B cell (primary cell): ENCODE data around the gene BSND. TPM values are rescaled to one million over a fixed set of nuclear protein-coding genes. Genes with fewer than 3 reads are reported as not detected.
A peak's percentile ranks its signal among the peaks of the same experiment; 100 is the strongest.

Experiments used
- ATAC-seq: fragments of 200-7000 bp; cut with Tn5 transposase; one replicate; pipeline ENCODE4 v1.10.0; 2021; ENCODE audit warnings: low read depth, mild to moderate bottlenecking, moderate number of reproducible peaks, moderate library complexity
- CTCF ChIA-PET: fragments of 350-600 bp; sonication (Branson Sonifier 250); formaldehyde crosslinking; loops from one replicate; lab custom pipeline; 2021; ENCODE audit warnings: antibody characterized with exemption, inconsistent platforms; lab: Charles Lee
- POLR2A ChIA-PET: fragments of 350-600 bp; sonication (Branson Sonifier 250); formaldehyde crosslinking; loops from one replicate; lab custom pipeline; 2021; ENCODE audit warnings: antibody characterized with exemption; lab: Charles Lee
- DNase-seq: peaks from one replicate; pipeline ENCODE4 v3.0.0; 2013
- H2AFZ ChIP-seq: 2 replicates; pipeline ENCODE4 v1.6.1; 2012; ENCODE audit warnings: mild to moderate bottlenecking, low read depth, low read length; ENCODE audit not compliant: insufficient read depth, poor library complexity, severe bottlenecking
- H3K27ac ChIP-seq, 2 donors: 1 replicate in 1 of 2; 2 replicates in 1 of 2; pipeline ENCODE4 v1.5.1; 2012 to 2013; ENCODE audit warnings: low read length in 2 of 2, mild to moderate bottlenecking in 2 of 2, moderate library complexity in 1 of 2
- H3K27me3 ChIP-seq, 4 experiments: fragments of 200-600 bp in 1 of 4; sonication (generic) in 1 of 4; replicated peaks in 1 of 4; 1 replicate in 2 of 4; 2 replicates in 2 of 4; pipeline versions ENCODE4 v1.6.1 to v1.7.0; 2013 to 2016; ENCODE audit warnings: low read length in 3 of 4, mild to moderate bottlenecking in 2 of 4, mixed read lengths in 1 of 4, moderate library complexity in 1 of 4; ENCODE audit not compliant: insufficient read depth in 4 of 4, control insufficient read depth in 3 of 4; ENCODE audit errors: control extremely low read depth in 1 of 4
- H3K36me3 ChIP-seq, 2 experiments: replicated peaks in 1 of 2; 1 replicate in 1 of 2; 2 replicates in 1 of 2; pipeline versions ENCODE4 v1.6.1 to v1.7.1; 2013; ENCODE audit warnings: low read length in 1 of 2; ENCODE audit not compliant: insufficient read depth in 2 of 2, control insufficient read depth in 1 of 2; ENCODE audit errors: control extremely low read depth in 1 of 2, extremely low read depth in 1 of 2
- H3K4me1 ChIP-seq, 2 donors: fragments of 200-600 bp in 1 of 2; sonication (generic) in 1 of 2; 1 replicate in 1 of 2; 2 replicates in 1 of 2; pipeline versions ENCODE4 v1.5.1 to v1.6.1; 2013 to 2017; ENCODE audit warnings: low read length in 2 of 2; ENCODE audit not compliant: control insufficient read depth in 2 of 2, insufficient read depth in 2 of 2
- H3K4me2 ChIP-seq: replicated peaks from 2 replicates; pipeline ENCODE3; 2012; ENCODE audit warnings: mild to moderate bottlenecking, low read depth, low read length; ENCODE audit not compliant: poor library complexity, severe bottlenecking
- H3K4me3 ChIP-seq, 5 experiments: fragments of 200-600 bp in 1 of 5; sonication (generic) in 1 of 5; 1 replicate in 3 of 5; 2 replicates in 2 of 5; pipeline versions ENCODE4 v1.5.1 to v1.7.0; 2011 to 2016; ENCODE audit warnings: low read length in 4 of 5, mild to moderate bottlenecking in 4 of 5, low read depth in 2 of 5, control low read depth in 1 of 5, moderate library complexity in 1 of 5; ENCODE audit not compliant: insufficient read depth in 1 of 5; ENCODE audit errors: control extremely low read depth in 1 of 5, extremely low read depth in 1 of 5
- H3K79me2 ChIP-seq: fragments of 200-600 bp; sonication (generic); one replicate; pipeline ENCODE4 v1.6.0; 2016; ENCODE audit warnings: low read length; ENCODE audit not compliant: control insufficient read depth, insufficient read depth
- H3K9ac ChIP-seq: fragments of 200-600 bp; sonication (generic); 2 replicates; pipeline ENCODE4 v1.6.1; 2017; ENCODE audit warnings: mild to moderate bottlenecking, low read length, moderate library complexity
- H3K9me3 ChIP-seq, 3 donors: one replicate each; pipeline versions ENCODE4 v1.6.1 to v1.7.1; 2013; ENCODE audit warnings: low read length in 2 of 3; ENCODE audit not compliant: control insufficient read depth in 2 of 3, insufficient read depth in 1 of 3; ENCODE audit errors: control extremely low read depth in 1 of 3
- H4K20me1 ChIP-seq: 2 replicates; pipeline ENCODE4 v1.6.0; 2012; ENCODE audit warnings: mild to moderate bottlenecking, low read length; ENCODE audit not compliant: insufficient read depth, control insufficient read depth, poor library complexity, severe bottlenecking
- H3K27ac Mint-ChIP-seq: one replicate; pipeline ENCODE4 v1.8.0; 2021; ENCODE audit warnings: mixed read lengths
- H3K27me3 Mint-ChIP-seq: one replicate; pipeline ENCODE4 v1.8.0; 2021; ENCODE audit warnings: mixed read lengths
- H3K4me1 Mint-ChIP-seq: one replicate; pipeline ENCODE4 v1.8.0; 2021; ENCODE audit warnings: mixed read lengths
- H3K4me3 Mint-ChIP-seq: one replicate; pipeline ENCODE4 v1.8.0; 2021; ENCODE audit warnings: mixed read lengths
- H3K9me3 Mint-ChIP-seq: one replicate; pipeline ENCODE4 v1.8.0; 2022; ENCODE audit warnings: mixed read lengths; ENCODE audit not compliant: insufficient read depth
- CTCF ChIP-seq: fragments of 200-600 bp; IDR thresholded peaks from one replicate; pipeline ENCODE4 v1.8.0; 2022; ENCODE audit warnings: antibody characterized with exemption, mild to moderate bottlenecking
- EZH2 ChIP-seq: IDR thresholded peaks from 2 replicates; pipeline ENCODE4 v1.6.1; 2012; ENCODE audit warnings: borderline replicate concordance, low read depth, mild to moderate bottlenecking, moderate library complexity, low read length; ENCODE audit not compliant: insufficient read depth, poor library complexity, severe bottlenecking
- WGBS: methylation state at CpG from one replicate; pipeline ENCODE4 v1.1.5; 2013; ENCODE audit warnings: missing lambda C conversion rate; ENCODE audit not compliant: insufficient coverage; 5-methylcytosine and 5-hydroxymethylcytosine counted together
- intact Hi-C: fragments of 100-400 bp; cut with micrococcal nuclease; formaldehyde crosslinking; loops from one replicate; pipeline ENCODE4 v1.10.0; 2022
- polyA plus RNA-seq: library from polyadenylated mRNA; depleted of rRNA; stranded (reverse); fragments of >200 nt; gene quantifications from 2 replicates; pipeline ENCODE4 v1.2.3, GENCODE V29; 2012
- total RNA-seq, 2 donors: library from RNA; stranded (reverse); fragments of 120-200 nt in 1 of 2; gene quantifications; 1 replicate in 1 of 2; 2 replicates in 1 of 2; pipeline versions ENCODE4 v1.2.3 to v1.2.4, GENCODE V29; 2013 to 2022

The BSND gene
- total and polyA plus RNA-seq, 2 donors (not counting 1 experiment from before 2014, with no cell fraction given): not detected

DNA sequence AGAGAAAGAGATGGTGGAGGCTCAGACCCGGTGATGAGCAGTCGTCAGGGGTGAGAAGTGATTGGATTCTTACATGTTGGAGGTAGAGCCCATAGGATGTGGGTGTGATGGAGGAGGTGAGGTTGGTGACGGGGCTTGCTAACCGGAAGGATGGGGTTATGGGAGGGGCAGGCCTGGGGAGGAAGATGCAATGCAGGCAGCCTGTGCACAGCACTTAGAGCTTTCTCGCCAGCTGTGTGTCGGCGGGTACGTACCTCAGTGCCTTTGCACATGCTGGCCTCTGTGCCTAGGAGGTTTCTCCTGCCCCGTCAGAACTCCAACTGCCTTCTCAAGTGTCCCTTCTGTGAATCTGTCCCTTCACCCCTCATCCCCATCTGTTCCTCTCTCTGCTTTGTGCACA lies 2.9 kb upstream of the BSND start:
- intact Hi-C loops: loop anchor here (1.0 kb wide), 1 partner anchor 51 kb away; no protein-coding TSS in a partner anchor
- no peaks in the 10 kb centered on the region for H4K20me1 ChIP-seq
- H3K4me3 ChIP-seq: no peak overlapping the region
- peaks cover 14% of the 10 kb centered on the region for H3K4me1 Mint-ChIP-seq
- peaks cover 0 to 6% (median 0%) of the 10 kb centered on the region in 3 donors for H3K9me3 ChIP-seq
- H3K27ac Mint-ChIP-seq: no peak overlapping the region
- no peak overlapping the region for H3K4me2 ChIP-seq
- DNase-seq (no peak), ATAC-seq (no peak)
- ChIA-PET CTCF (interaction anchor here (0.8 to 1.7 kb wide), 6 partner anchors 9 to 51 kb away, joined by 3 to 17 read pairs (median 4); no protein-coding TSS in a partner anchor), POLR2A (no interaction called here)
- H2AFZ ChIP-seq: no peak overlapping the region
- WGBS: 70% methylated on average over 9 of the region's 9 CpGs
- H3K27ac ChIP-seq: no peak overlapping the region
- no peak overlapping the region for H3K4me3 Mint-ChIP-seq
- no peaks in the 10 kb centered on the region for H3K79me2 ChIP-seq
- no peaks in the 10 kb centered on the region for H3K36me3 ChIP-seq
- H3K9ac ChIP-seq: no peak overlapping the region
- H3K27me3 ChIP-seq: peaks cover 0 to 52% (median 13%) of the 10 kb centered on the region in 4 experiments
- no peak for TF ChIP-seq EZH2
- TF ChIP-seq CTCF: no peak
- H3K9me3 Mint-ChIP-seq: no peaks in the 10 kb centered on the region
- H3K27me3 Mint-ChIP-seq: peaks cover 48% of the 10 kb centered on the region
- peaks cover 10 to 11% of the 10 kb centered on the region in 2 donors for H3K4me1 ChIP-seq

DNA sequence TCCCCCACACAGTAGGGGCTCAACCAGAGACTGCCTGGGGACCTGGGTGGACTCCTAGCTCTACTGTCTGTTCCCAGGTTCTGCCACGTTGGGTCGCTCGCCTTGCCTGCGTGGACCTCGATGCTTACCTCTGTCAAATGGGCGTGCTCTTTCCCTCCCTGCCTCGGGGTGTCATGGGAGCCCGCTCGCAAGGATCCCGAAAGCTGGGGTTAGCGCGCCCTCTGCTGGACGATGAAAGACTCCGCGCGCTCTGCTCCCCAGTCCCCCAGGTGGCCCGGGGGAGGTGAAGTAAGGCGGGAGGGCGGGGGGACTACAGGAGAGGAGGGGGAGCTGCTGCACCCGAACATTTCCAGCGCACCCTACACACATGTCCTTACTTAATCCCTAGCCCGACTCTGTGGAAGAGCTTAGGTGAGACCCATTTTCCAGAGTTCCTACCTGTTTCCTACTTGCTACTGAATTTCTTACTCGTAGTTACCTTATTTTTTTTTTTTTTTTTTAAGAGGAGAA lies 2.3 kb upstream of the BSND start:
- POLR2A ChIA-PET: interaction anchor here (0.7 kb wide), 1 partner anchor 25 kb away, joined by 8 read pairs; no protein-coding TSS in a partner anchor
- Mint-ChIP-seq H3K9me3 (no peaks in the 10 kb centered on the region), H3K27ac (no peak overlapping the region), H3K4me3 (peak overlapping the region; percentile 40), H3K27me3 (peaks cover 48% of the 10 kb centered on the region), H3K4me1 (peaks cover 14% of the 10 kb centered on the region)
- intact Hi-C loops: loop anchor here (1.0 kb wide), 1 partner anchor 51 kb away; no protein-coding TSS in a partner anchor
- Histone ChIP-seq H4K20me1 (no peaks in the 10 kb centered on the region), H2AFZ (no peak overlapping the region), H3K27ac (no peak overlapping the region), H3K4me1 (peaks cover 10 to 11% of the 10 kb centered on the region in 2 donors), H3K79me2 (no peaks in the 10 kb centered on the region), H3K4me2 (peak overlapping the region; percentile 55), H3K9me3 (peaks cover 0 to 6% (median 0%) of the 10 kb centered on the region in 3 donors), H3K9ac (no peak overlapping the region), H3K4me3 (no peak overlapping the region), H3K27me3 (peaks cover 0 to 52% (median 13%) of the 10 kb centered on the region in 4 experiments), H3K36me3 (no peaks in the 10 kb centered on the region)
- TF ChIP-seq EZH2 (no peak), CTCF (peak; percentile 71)
- DNase-seq (peak; percentile 67), ATAC-seq (peak; percentile 49)
- CTCF ChIA-PET: interaction anchor here (0.7 to 1.7 kb wide), 6 partner anchors 12 to 52 kb away, joined by 3 to 17 read pairs (median 4); no protein-coding TSS in a partner anchor
- WGBS: 11% methylated on average over 14 of the region's 23 CpGs
